Ramos (cell line): ENCODE measurements around the gene CLEC4G.

Source experiments
- in situ Hi-C: fragments of 300-500 bp; cut with MboI; formaldehyde crosslinking; loops from one replicate; pipeline ENCODE4 v1.14.3; 2022; ENCODE audit warnings: low sequenced_read_pairs; ENCODE audit not compliant: unreplicated experiment

CLEC4G gene

DNA sequence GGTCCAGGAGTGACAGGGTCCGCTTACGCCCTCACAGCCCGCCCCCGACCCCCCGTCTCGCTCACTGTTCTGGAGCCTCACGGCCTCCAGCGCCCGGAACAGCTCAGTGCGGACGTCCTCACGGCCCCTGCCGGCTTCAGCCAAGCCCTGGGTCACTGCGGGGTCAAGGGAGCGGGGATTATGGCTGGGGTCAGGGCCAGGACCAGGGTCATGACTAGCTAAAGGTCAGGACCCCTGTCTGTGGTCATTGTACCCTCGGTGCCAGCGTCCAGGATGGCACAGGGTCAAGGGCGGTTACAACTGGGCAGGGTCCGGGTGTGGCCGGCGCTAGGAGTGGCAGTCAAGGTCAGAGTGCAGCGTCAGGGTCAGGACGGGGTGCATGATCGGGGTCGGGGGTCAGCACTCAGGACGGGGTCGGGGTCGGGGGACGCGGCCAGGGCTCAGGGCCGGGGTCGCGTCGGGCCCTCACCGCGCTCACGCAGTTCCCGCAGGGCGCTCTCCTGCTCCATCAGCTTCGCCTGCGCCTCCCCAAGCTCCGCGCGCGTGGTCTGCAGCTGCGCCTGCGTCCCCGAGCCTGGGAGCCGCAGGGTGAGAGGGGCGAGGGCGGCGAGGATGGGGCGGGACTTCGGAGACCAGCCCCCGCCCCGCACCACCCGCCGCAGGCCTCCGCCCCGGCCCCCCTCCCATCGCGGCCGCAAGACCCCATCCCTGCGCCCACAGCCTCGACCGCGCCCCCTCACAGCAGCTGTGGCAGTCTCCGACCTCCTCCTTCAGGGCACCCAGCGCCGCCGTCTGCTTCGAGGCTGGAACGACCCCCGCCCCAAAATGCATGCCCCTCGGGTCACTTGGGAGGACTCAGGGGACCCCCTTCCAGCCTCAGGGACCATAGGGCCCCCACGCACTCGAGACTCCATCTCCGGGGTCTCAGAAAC, 1.4 kb downstream of the CLEC4G start:
- in situ Hi-C loops: no loop called here

DNA sequence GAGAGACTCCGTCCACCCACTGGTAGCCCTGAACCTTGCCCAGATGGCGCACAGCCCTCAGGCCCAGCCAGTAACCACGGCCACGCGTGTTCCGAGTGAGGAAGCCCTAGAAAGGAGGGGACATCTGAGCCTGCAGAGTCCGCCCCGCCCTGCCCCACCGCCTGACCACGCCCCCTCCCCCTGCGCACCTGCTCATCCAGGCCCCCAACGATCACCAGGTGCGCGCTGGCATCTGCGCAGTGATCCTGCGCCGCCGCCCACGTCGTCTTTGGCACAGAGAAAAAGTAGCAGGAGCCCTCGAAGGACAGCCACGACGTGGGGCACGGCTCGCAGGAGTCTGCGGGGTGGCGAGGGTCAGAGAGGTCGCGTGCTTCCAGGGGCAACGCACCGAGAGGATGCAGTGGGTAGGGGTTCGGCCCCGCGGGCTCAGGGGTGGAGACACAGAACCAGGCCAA, 2.1 kb downstream of the CLEC4G start:
- in situ Hi-C loops: no loop called here

GRCh38 chr19:7729211-7729610, 2.7 kb downstream of the CLEC4G start:
- in situ Hi-C loops: no loop called here

DNA sequence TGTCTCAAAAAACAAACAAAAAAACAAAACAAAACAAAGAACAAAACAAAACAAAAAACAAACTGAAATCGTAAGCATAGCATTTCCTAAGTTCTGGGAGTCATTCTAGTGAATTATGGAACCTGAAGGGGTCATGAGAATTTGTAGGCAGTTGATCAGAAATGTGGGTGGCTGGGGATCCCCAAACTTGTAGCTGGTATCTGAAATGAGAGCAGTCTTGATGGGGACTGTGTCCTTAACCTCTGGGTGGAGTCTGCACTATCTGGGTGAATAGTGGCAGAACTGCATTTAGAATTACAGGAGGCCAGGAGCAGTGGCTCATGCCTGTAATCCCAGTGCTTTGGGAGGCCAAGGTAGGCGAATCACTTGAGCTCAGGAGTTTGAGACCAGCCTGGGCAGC, 6.1 kb downstream of the CLEC4G start:
- in situ Hi-C loops: no loop called here

- in situ Hi-C loops: no loop called here
Observed at GRCh38 chr19:7722231-7722651, 9.7 kb downstream of the CLEC4G start.

DNA sequence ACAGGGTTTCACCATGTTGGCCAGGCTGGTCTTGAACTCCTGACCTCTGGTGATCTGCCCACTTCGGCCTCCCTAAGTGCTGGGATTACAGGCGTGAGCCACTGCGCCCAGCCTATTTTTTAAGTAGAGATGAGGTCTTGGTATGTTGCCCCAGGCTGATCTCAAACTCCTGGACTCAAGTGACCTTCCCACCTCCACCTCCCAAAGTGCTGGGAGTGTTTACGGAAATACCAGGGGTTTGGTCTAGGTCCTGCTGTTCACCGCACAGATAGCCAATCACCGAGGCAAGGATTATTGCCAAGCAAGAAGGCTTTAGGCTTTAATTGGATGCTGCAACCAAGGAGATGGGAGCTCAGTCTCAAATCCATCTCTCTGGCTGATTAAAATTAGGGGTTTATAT, 11.6 kb downstream of the CLEC4G start:
- in situ Hi-C loops: no loop called here

DNA sequence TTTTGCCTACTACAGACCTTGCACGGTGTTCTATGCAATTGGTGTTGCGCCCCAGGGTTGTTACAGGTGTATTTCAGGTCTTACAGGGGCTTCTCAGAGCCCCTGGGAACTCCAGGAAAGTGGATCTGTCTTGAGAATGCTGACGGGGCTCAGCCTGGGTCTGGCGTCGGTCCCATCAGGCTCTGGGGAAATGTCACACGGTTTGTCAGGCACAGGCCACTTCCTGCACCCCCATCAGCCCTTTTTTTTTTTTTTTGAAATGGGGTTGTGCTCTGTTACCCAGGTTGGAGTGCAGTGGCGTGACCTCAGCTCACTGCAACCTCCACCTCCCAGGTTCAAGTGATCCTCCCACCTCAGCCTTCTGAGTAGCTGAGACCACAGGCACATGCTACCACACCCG, 13.2 kb downstream of the CLEC4G start:
- in situ Hi-C loops: no loop called here

- in situ Hi-C loops: no loop called here
Observed at GRCh38 chr19:7716762-7717161, 15.1 kb downstream of the CLEC4G start.

GRCh38 chr19:7715671-7716070, 16.2 kb downstream of the CLEC4G start:
- in situ Hi-C loops: no loop called here

DNA sequence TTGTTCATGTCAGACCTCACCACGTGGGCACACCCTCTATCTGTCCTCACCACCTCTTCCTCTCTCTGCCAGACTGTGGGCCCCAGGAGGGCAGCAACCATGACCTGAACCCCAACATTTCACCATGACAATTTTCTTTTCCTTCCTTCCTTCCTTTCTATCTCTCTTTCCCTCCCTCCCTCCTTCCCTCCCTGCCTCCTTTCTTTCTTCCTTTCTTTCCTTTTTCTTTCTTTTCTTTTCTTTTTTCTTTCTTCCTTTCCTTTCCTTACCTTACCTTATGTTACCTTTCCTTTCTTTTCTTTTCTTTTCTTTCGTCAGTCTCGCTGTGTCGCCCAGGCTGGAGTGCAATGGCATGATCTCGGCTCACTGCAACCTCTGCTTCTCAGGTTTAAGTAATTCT, 21.3 kb downstream of the CLEC4G start:
- in situ Hi-C loops: no loop called here

DNA sequence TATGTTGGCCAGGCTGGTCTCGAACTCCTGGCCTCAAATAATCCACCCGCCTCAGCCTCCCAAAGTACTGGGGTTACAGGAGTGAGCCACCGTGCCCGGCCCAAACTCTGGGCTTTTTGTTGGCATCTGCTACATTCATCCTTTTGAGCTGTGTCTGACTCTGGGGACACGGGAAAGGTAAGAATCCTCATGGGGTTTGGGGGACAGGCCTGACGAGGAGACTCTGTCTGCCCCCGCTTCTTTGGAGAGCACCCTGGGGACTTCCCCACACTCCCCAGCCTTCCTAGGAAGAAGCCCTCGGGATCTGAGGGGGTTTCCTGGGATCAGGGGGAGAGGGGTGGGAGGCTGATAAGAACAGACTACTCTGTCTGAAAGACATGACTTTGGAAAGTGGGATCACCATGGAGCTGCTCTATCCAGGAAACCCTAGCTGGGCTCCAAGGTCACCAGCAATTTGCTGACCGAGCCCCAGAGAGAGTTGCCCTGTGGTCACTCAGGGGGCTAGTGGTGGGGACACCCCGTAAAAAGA, 21.9 kb downstream of the CLEC4G start:
- in situ Hi-C loops: no loop called here

DNA sequence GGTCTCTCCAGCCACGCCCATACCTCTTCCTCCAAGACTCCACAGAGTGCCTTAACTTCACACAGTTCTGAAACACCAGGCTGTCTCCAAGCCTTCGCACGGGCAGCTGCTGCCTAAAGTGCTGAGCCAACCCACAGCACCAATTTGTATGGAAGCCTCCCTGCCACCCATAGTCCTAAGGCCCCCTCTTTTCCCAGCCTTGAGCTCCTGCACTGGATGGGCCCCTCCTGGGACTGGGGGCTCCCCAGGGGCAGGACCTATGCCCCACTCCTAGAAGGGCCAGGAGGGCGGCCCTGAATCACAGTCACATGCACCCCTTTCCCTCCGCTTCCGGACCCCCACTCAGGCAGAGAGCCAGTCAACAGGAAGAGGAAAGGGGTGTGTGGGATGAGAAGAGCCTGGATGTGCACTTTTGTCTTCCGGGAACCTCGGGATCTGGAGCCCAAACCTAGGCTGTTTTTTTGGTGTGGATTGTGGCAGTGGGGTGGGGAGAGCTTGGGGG, 24.9 kb downstream of the CLEC4G start:
- in situ Hi-C loops: no loop called here

DNA sequence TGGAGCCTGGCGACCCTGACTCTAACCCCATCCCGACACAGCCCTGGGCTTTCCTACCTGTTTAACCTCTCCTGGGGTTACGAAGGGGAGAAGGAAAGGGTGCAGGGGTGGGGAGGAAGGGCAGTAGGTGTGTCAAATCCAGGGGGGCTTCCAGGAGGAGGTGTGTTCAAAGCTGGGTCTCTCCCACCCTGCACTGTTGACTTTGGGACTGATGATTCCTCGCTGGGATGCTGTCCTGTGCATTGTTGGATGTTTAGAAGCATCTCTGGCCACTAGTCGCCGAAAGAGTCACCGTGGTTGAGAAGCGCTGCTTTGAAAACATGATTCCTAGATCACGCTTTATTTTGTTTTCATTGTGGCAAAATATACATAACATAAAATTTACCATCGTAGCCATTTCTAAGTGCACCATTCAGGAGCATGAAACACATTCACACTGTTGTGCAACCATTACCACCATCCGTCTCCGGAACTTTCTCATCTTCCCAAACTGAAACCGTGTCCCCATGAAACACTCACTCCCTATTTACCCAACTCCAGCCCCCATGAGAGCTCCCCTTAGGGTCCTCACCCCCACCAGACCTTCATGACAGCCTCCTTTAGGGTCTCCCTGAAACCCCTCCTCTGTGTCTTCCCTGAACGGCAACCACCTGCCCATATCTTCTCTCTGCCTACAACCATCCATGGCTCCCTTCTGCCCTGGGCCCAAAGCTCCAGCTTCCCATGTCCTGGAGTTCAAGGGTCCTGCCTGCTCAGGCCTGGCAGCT, 25.5 kb downstream of the CLEC4G start:
- in situ Hi-C loops: no loop called here

DNA sequence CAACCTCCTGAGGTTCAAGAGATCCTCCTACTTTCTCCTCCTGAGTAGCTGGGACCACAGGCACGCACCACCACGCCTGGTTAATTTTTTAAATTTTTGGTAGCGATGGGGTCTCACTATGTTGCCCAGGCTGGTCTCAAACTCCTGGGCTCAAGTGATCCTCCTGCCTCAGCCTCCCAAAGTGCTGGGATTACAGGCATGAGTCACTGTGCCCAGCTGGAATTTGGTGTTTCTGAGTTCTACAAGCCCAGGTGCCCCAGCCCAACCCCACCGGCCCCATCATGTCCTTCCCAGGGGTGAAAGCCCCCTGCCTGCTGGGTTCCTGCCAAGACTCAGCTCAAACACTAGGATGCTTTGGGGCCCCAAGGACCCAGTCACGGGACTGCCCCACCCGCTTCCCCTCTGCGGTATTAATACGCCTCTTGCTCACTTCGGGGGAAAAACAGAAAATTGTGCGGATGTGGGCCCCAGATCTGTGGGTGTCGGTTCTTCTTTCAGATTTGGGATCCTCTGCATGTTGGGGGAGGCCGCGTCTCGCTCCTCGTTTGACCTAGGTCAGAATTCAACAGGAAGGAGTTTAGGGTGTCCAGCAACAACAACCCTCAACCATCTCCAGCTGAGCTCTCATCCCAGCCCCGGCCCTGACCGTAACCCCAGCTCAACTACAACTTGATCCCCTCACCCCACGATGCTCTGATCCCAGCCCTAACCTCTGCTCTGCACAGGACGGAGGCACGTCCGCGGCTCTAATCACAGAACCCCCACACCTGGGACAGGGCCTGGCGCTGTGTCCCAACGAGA, 26.3 kb downstream of the CLEC4G start:
- in situ Hi-C loops: no loop called here

DNA sequence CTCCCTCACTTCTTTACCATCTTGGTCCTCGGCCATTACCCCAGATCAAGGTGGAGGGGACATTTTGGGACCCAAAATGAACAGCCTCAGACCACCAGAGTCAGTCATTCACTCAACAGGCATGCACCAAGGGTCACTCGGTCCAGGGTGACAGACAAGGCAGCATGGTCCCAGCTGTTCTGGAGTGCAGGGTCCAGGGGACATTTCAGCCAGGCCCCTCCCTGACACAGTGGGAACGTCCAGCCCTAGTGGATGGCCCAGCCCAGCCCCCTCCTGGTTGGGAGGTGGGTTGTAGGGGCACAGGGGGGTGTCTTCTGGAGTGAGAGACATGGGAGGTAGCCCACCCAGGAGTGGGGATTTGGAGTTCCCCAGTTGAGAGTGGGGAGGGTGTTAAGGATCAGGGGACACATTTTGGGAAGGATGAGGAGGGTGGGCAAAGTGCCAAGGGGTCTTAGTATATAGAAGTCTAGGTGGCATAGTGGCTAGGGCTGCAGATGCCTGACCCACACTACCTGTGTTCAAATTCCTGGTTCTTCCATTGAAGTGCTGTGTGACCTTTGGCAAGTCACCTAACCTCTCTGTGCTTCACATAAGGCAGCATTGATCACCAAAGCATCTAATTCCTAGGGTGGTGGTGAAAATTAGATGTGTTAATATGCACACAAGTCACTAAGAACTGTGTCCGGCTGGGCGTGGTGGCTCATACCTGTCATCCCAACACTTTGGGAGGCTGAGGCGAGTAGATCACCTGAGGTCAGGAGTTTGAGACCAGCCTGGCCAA, 27.4 kb downstream of the CLEC4G start:
- in situ Hi-C loops: no loop called here

DNA sequence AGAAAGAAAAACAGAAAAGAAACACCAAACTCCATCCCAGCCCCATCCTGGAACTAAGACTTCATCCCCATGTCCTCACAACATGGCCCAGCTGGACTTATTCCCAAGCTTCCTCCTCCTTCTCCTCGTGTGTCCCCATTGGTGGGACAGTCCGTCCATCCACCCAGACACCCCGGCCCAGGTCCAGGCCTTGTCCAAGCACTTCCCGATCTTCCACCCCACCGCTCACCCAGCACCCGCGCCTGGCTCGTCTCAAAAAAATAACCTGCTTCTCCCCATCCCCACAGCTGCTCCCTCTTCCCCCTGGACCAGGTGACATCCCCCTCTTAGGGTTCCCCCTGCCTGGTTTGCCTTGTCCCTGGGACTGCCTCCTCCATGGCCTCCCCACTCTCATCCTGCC, 28.6 kb downstream of the CLEC4G start:
- in situ Hi-C loops: no loop called here

GRCh38 chr19:7701654-7702457, 30.1 kb downstream of the CLEC4G start, which contains the start of gene FCER2:
Gene FCER2, minus strand, starts transcription at chr19:7702131. Its CDS starts 2,371 bp downstream, at chr19:7699760.
- in situ Hi-C loops: no loop called here

GRCh38 chr19:7701049-7701653, 30.8 kb downstream of the CLEC4G start:
- in situ Hi-C loops: no loop called here
